Mucosa of descending colon (tissue), 3 donors: Measurements from ENCODE around the gene AHNAK2. TPM values are rescaled to one million over a fixed set of nuclear protein-coding genes. Genes with fewer than 3 reads are reported as not detected.

ENCODE experiments used
- ATAC-seq: fragments of 200-7000 bp; cut with Tn5 transposase; one replicate; pipeline ENCODE4 v1.9.1; 2020; ENCODE audit warnings: mild to moderate bottlenecking, moderate library complexity
- DNase-seq, 3 donors: peaks; one replicate each; pipeline ENCODE4 v3.0.0-alpha.2; 2020
- H3K36me3 ChIP-seq: fragments of 200-600 bp; one replicate; pipeline ENCODE4 v1.8.0; 2021; ENCODE audit warnings: low read depth, mild to moderate bottlenecking
- H3K4me1 ChIP-seq: fragments of 200-600 bp; one replicate; pipeline ENCODE4 v1.8.0; 2021; ENCODE audit warnings: low read depth, mild to moderate bottlenecking
- H3K4me3 ChIP-seq: fragments of 200-600 bp; one replicate; pipeline ENCODE4 v1.8.0; 2021; ENCODE audit warnings: mild to moderate bottlenecking
- H3K9me3 ChIP-seq: fragments of 200-600 bp; one replicate; pipeline ENCODE4 v1.8.0; 2021; ENCODE audit warnings: mild to moderate bottlenecking
- CTCF ChIP-seq: fragments of 200-600 bp; IDR thresholded peaks from one replicate; pipeline ENCODE4 v1.8.0; 2022; ENCODE audit warnings: antibody characterized with exemption, mild to moderate bottlenecking
- intact Hi-C, 2 donors: fragments of 100-400 bp; cut with DNase I in 1 of 2; cut with micrococcal nuclease in 1 of 2; formaldehyde crosslinking; loops; one replicate each; pipeline versions ENCODE4 v1.11.0 to v1.11.1; 2022; cut with DNase I, micrococcal nuclease
- total RNA-seq, 3 donors: library from RNA; stranded (reverse); fragmentation: NEBNext Ultra II Directional in 2 of 3; extraction: Animal tissue kit (Norgen Biotek cat#: 25700) in 2 of 3; gene quantifications; one replicate each; pipeline versions ENCODE4 v1.2.1 to v1.2.4, GENCODE V29; 2021 to 2023
- donor health status: DM: no; HTN: no; CAD: no; lungs with moderate emphysema.
- donor health status: DM: no; HTN: no; CAD: no.
- donor health status: DM: no; HTN: yes; CAD: no.

AHNAK2 gene
- total RNA-seq, 3 donors from 2014 or later: 4.6 to 145 (median 20.3) TPM

- peaks cover 6% of the 10 kb centered on the region for H3K4me1 ChIP-seq
These were observed 45.2 kb downstream of the AHNAK2 start for GRCh38 chr14:104932676-104933631.

GRCh38 chr14:104931771-104932675, 46.2 kb downstream of the AHNAK2 start:
- ATAC-seq (no peak), DNase-seq (peak in 1 of 3 donors; percentile 23)
- intact Hi-C loops: no loop called here
- Histone ChIP-seq H3K4me1 (peaks cover 6% of the 10 kb centered on the region), H3K9me3 (no peaks in the 10 kb centered on the region), H3K36me3 (no peaks in the 10 kb centered on the region), H3K4me3 (no peak overlapping the region)
- TF ChIP-seq CTCF: no peak

More at GRCh38 chr14:104932676-104933631, 45.2 kb downstream of the AHNAK2 start:
- no peak overlapping the region for H3K4me3 ChIP-seq
- peak; percentile 82 to 86 (median 83) for DNase-seq
- no peaks in the 10 kb centered on the region for H3K36me3 ChIP-seq
- peak; percentile 89 for ATAC-seq
- intact Hi-C loops: no loop called here
- H3K9me3 ChIP-seq: no peaks in the 10 kb centered on the region
- TF ChIP-seq CTCF: peak; percentile 87

GRCh38 chr14:104931304-104931770, 46.8 kb downstream of the AHNAK2 start:
- Histone ChIP-seq H3K9me3 (no peaks in the 10 kb centered on the region), H3K36me3 (no peaks in the 10 kb centered on the region), H3K4me1 (peaks cover 6% of the 10 kb centered on the region), H3K4me3 (no peak overlapping the region)
- DNase-seq (no peak), ATAC-seq (no peak)
- intact Hi-C loops: no loop called here
- TF ChIP-seq CTCF: no peak

DNA sequence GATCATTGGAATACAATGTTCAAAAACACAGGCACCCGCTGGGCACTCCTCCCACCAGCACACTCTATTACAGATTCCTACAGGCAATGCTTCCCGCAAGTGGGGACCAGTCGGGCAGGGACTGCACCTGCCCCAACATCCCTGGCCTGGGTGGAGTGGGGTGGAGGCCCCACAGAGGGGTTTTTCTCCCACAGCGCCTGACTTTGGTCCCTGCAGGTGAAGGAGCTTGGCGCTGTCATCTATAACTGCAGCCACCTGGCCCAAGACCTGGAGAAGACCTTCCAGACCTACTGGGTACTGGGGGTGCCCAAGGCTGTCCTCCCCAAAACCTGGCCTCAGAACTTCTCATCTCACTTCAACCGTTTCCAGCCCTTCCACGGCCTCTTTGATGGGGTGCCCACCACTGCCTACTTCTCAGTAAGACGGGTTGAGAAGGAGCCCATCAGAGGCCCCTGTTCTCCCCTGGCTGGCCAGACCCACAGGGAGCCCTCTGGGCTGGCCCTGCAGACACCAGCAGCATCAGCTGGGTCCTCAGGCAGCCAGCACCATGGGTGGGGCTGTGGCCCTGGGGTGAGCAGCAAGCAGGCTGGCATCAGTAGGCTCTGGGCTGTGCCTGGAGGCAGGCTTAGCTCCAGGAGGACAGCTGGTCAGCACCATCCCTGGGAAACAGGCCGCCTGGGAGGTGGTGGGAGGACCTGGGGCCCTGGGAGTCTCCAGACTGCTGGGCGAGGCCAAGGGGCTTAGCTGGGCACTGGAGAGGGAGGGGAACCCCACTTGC, 47.5 kb downstream of the AHNAK2 start:
- intact Hi-C loops: no loop called here
- Histone ChIP-seq H3K36me3 (no peaks in the 10 kb centered on the region), H3K9me3 (no peaks in the 10 kb centered on the region), H3K4me3 (no peak overlapping the region), H3K4me1 (peaks cover 6% of the 10 kb centered on the region)
- TF ChIP-seq CTCF: no peak
- DNase-seq (no peak), ATAC-seq (no peak)
